NB4 (cell line): Measurements from ENCODE around the gene TSKS.

Experiments used
- POLR2A ChIP-seq: IDR thresholded peaks from 2 replicates; pipeline ENCODE4 v1.6.1; 2011; ENCODE audit warnings: mild to moderate bottlenecking; ENCODE audit not compliant: insufficient read length; ENCODE audit errors: extremely low read depth
- TF ChIP-seq, protein P1 (sequence below): IDR thresholded peaks from one replicate; pipeline ENCODE4 v1.5.1; 2012; ENCODE audit warnings: low read depth, low read length
- TF ChIP-seq, protein P2 (sequence below): IDR thresholded peaks from 2 replicates; pipeline ENCODE4 v1.6.1; 2011; ENCODE audit warnings: low read depth, low read length

DNA sequence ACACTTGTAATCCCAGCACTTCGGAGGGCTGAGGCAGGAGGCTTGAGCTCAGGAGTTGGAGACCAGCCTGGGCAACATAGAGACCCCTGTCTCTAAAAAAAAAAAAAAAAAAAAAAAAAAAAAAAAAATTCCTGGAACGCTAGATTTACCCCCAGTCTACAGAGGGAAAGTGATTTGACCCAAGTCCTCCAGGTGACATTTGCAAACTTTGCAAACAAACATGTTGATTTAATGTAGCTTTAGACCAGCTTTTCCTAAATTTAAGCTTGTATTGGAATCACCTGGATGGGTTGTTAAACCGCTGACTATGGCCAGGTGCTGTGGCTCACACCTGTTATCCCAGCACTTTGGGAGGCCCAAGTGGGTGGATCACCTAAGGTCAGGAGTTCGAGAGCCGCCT lies 63.7 kb downstream of the TSKS start:
- TF ChIP-seq, protein P1, sequence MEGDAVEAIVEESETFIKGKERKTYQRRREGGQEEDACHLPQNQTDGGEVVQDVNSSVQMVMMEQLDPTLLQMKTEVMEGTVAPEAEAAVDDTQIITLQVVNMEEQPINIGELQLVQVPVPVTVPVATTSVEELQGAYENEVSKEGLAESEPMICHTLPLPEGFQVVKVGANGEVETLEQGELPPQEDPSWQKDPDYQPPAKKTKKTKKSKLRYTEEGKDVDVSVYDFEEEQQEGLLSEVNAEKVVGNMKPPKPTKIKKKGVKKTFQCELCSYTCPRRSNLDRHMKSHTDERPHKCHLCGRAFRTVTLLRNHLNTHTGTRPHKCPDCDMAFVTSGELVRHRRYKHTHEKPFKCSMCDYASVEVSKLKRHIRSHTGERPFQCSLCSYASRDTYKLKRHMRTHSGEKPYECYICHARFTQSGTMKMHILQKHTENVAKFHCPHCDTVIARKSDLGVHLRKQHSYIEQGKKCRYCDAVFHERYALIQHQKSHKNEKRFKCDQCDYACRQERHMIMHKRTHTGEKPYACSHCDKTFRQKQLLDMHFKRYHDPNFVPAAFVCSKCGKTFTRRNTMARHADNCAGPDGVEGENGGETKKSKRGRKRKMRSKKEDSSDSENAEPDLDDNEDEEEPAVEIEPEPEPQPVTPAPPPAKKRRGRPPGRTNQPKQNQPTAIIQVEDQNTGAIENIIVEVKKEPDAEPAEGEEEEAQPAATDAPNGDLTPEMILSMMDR = no peak
- TF ChIP-seq, protein P2, sequence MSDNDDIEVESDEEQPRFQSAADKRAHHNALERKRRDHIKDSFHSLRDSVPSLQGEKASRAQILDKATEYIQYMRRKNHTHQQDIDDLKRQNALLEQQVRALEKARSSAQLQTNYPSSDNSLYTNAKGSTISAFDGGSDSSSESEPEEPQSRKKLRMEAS = no peak
- TF ChIP-seq POLR2A = no peak
